OCI-LY1 (cell line): ENCODE data around the gene PAX5.

Experiments used
- H2AFZ ChIP-seq: fragments of 200-600 bp; sonication (generic), shearing (Covaris generic); 2 replicates; pipeline ENCODE4 v1.6.0; 2014; ENCODE audit warnings: antibody characterized with exemption, mild to moderate bottlenecking, low read length
- H3F3A ChIP-seq: fragments of 200-600 bp; sonication (generic), shearing (Covaris generic); 2 replicates; pipeline ENCODE4 v1.6.0; 2014; ENCODE audit warnings: mild to moderate bottlenecking, antibody characterized with exemption, low read length, moderate library complexity; ENCODE audit not compliant: insufficient read depth
- H3K27ac ChIP-seq: fragments of 200-600 bp; sonication (generic); 2 replicates; pipeline ENCODE4 v1.5.1; 2014; ENCODE audit warnings: low read length, mixed run types, mild to moderate bottlenecking, low read depth; ENCODE audit not compliant: poor library complexity, severe bottlenecking
- H3K27me3 ChIP-seq: fragments of 200-600 bp; sonication (generic); 2 replicates; pipeline ENCODE4 v1.6.0; 2014; ENCODE audit warnings: antibody characterized with exemption, mild to moderate bottlenecking, low read length, moderate library complexity; ENCODE audit not compliant: insufficient read depth
- H3K36me3 ChIP-seq: fragments of 200-600 bp; sonication (generic); 2 replicates; pipeline ENCODE4 v1.6.1; 2014; ENCODE audit warnings: mild to moderate bottlenecking, antibody characterized with exemption, low read length, moderate library complexity, mixed read lengths; ENCODE audit not compliant: insufficient read depth
- H3K4me1 ChIP-seq: fragments of 200-600 bp; sonication (generic); 2 replicates; pipeline ENCODE4 v1.5.1; 2014; ENCODE audit warnings: mild to moderate bottlenecking, low read length, moderate library complexity; ENCODE audit not compliant: insufficient read depth, severe bottlenecking
- H3K4me2 ChIP-seq: fragments of 200-600 bp; sonication (generic), shearing (Covaris generic); 2 replicates; pipeline ENCODE4 v1.6.1; 2014; ENCODE audit warnings: low read length
- H3K4me3 ChIP-seq: fragments of 200-600 bp; sonication (generic); 2 replicates; pipeline ENCODE4 v1.5.1; 2014; ENCODE audit warnings: low read length, low read depth, mild to moderate bottlenecking, mixed read lengths; ENCODE audit not compliant: poor library complexity, severe bottlenecking
- H3K79me2 ChIP-seq: fragments of 200-600 bp; shearing (Covaris generic); 2 replicates; pipeline ENCODE4 v1.6.1; 2016; ENCODE audit warnings: mixed run types, low read length, mixed read lengths; ENCODE audit not compliant: insufficient read depth
- H3K9ac ChIP-seq: fragments of 200-600 bp; sonication (generic), shearing (Covaris generic); 2 replicates; pipeline ENCODE4 v1.6.1; 2014; ENCODE audit warnings: mild to moderate bottlenecking, low read length, mixed read lengths
- H3K9me2 ChIP-seq: fragments of 200-600 bp; sonication (generic), shearing (Covaris generic); 2 replicates; pipeline ENCODE4 v1.6.1; 2014; ENCODE audit warnings: low read depth, mild to moderate bottlenecking, low read length, mixed read lengths
- H3K9me3 ChIP-seq: fragments of 200-600 bp; shearing (Covaris generic); 2 replicates; pipeline ENCODE4 v1.6.1; 2014; ENCODE audit warnings: low read length, mixed read lengths
- H4K20me1 ChIP-seq: fragments of 200-600 bp; sonication (generic), shearing (Covaris generic); 2 replicates; pipeline ENCODE4 v1.6.0; 2016; ENCODE audit warnings: mild to moderate bottlenecking, low read length; ENCODE audit not compliant: insufficient read depth
- EZH2 ChIP-seq: fragments of 200-600 bp; sonication (generic), shearing (Covaris generic); IDR thresholded peaks from 2 replicates; pipeline ENCODE4 v1.8.0; 2017; ENCODE audit warnings: borderline replicate concordance, mixed run types, mild to moderate bottlenecking, antibody characterized with exemption, low read length, moderate library complexity, mixed read lengths
- TF ChIP-seq, protein P1 (sequence below): fragments of 200-600 bp; sonication (generic), shearing (Covaris generic); IDR thresholded peaks from 2 replicates; pipeline ENCODE4 v1.5.1; 2017; ENCODE audit warnings: mild to moderate bottlenecking, antibody characterized with exemption, low read length, moderate library complexity, mixed read lengths

Gene PAX5

DNA sequence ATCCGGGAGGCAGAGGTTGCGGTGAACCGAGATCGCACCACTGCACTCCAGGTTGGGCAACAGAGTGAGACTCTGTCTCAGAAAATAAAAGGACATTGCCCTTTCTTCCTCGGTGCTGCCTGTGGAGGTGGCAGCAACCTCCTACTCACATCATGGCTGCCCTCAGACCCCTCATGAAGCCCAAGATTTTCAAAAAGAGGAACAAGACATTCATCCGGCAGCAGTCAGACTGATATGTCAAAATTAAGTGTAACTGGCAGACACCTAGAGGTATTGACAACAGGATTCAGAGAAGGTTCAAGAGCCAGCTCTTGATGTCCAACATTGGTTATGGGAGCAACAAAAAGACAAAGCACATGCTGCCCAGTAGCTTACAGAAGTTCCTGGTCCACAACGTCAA, 12.6 kb upstream of the PAX5 start:
- H3K9ac ChIP-seq, result peak overlapping the region; percentile 5; the same call in 1 of the 2 replicates
- H2AFZ ChIP-seq, result peak overlapping the region; percentile 48; the same call in 1 of the 2 replicates
- H3K36me3 ChIP-seq, result no peaks in the 10 kb centered on the region
- TF ChIP-seq, protein P1, sequence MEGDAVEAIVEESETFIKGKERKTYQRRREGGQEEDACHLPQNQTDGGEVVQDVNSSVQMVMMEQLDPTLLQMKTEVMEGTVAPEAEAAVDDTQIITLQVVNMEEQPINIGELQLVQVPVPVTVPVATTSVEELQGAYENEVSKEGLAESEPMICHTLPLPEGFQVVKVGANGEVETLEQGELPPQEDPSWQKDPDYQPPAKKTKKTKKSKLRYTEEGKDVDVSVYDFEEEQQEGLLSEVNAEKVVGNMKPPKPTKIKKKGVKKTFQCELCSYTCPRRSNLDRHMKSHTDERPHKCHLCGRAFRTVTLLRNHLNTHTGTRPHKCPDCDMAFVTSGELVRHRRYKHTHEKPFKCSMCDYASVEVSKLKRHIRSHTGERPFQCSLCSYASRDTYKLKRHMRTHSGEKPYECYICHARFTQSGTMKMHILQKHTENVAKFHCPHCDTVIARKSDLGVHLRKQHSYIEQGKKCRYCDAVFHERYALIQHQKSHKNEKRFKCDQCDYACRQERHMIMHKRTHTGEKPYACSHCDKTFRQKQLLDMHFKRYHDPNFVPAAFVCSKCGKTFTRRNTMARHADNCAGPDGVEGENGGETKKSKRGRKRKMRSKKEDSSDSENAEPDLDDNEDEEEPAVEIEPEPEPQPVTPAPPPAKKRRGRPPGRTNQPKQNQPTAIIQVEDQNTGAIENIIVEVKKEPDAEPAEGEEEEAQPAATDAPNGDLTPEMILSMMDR, result no peak
- TF ChIP-seq EZH2, result no peak
- peak overlapping the region; percentile 6 for H3K4me3 ChIP-seq
- no peaks in the 10 kb centered on the region for H3K27me3 ChIP-seq
- no peaks in the 10 kb centered on the region for H3F3A ChIP-seq
- H3K27ac ChIP-seq, result peak overlapping the region; percentile 67
- no peaks in the 10 kb centered on the region for H4K20me1 ChIP-seq
- H3K9me3 ChIP-seq, result no peaks in the 10 kb centered on the region
- peak overlapping the region; percentile 58 for H3K4me2 ChIP-seq
- H3K9me2 ChIP-seq, result no peaks in the 10 kb centered on the region
- peaks cover 31% of the 10 kb centered on the region for H3K4me1 ChIP-seq
- no peaks in the 10 kb centered on the region for H3K79me2 ChIP-seq

DNA sequence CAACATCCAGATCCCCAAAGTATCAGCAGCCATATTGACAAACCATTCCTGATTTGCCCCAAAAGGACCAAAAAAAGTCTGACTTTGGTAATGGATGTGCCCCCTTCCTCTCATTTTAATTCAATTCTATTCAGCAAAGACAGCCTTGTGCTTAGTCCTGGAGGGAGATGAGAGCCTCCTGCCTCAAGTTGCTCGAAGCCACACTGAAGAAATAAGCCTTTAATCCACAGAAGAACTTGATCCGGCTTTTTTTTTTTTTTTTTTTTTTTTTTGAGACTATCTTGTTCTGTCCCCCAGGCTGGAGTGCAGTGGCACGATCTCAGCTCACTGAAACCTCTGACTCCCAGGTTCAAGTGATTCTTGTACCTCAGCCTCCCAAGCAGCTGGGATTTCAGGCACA, 8.4 kb upstream of the PAX5 start:
- H3K4me3 ChIP-seq, result no peak overlapping the region
- H3K9me3 ChIP-seq, result no peaks in the 10 kb centered on the region
- no peak overlapping the region for H3K9ac ChIP-seq
- H3K36me3 ChIP-seq, result no peaks in the 10 kb centered on the region
- no peak overlapping the region for H2AFZ ChIP-seq
- TF ChIP-seq, protein P1, result no peak
- no peak for TF ChIP-seq EZH2
- no peaks in the 10 kb centered on the region for H4K20me1 ChIP-seq
- H3K4me1 ChIP-seq, result peaks cover 70% of the 10 kb centered on the region
- H3K27me3 ChIP-seq, result no peaks in the 10 kb centered on the region
- H3K4me2 ChIP-seq, result no peak overlapping the region
- no peaks in the 10 kb centered on the region for H3F3A ChIP-seq
- H3K9me2 ChIP-seq, result no peaks in the 10 kb centered on the region
- H3K79me2 ChIP-seq, result no peaks in the 10 kb centered on the region
- H3K27ac ChIP-seq, result no peak overlapping the region

DNA sequence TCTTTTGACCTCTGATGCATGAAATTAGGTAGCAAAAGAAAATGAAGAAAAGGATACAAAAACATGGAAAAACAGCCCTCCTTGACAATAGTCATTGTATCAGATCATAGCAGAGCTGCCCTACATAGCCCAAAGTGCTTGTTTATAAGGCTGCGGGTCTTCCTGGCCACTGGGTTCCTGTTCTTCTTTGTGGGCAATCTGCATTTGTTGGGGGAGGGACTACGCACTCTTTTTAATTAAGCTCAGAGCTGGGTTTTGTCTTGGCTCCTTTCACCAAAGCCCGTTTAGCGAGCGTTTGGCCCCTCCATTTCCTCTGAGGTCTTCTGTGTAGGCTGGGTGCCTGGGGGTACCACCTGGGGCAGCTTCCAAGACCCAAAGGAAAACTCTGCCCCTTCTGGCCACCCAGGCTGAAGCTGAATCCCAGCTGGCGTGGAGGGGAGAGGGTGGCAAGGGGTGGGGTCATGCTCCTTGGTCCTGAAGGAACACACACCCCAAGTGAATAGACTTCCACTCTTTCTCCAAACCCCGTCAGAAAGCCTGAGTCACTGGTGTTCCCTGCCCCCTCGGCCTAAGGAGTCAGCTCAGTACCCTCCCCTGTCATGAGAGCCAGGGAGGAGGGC, 6.5 kb upstream of the PAX5 start:
- no peaks in the 10 kb centered on the region for H3K36me3 ChIP-seq
- no peaks in the 10 kb centered on the region for H3K27me3 ChIP-seq
- H3K4me2 ChIP-seq, result peak overlapping the region; percentile 42
- no peaks in the 10 kb centered on the region for H3K9me2 ChIP-seq
- no peaks in the 10 kb centered on the region for H4K20me1 ChIP-seq
- peaks cover 5% of the 10 kb centered on the region; the same call in 1 of the 2 replicates for H3K79me2 ChIP-seq
- peak overlapping the region; percentile 20; the same call in 1 of the 2 replicates for H3K9ac ChIP-seq
- no peak for TF ChIP-seq EZH2
- TF ChIP-seq, protein P1, result 0 out of 2 replicates have a peak, but pooled peaks have one; percentile 17
- H3F3A ChIP-seq, result no peaks in the 10 kb centered on the region
- H3K9me3 ChIP-seq, result no peaks in the 10 kb centered on the region
- no peak overlapping the region for H3K4me3 ChIP-seq
- H3K4me1 ChIP-seq, result peaks cover 71% of the 10 kb centered on the region
- peak overlapping the region; percentile 97 for H3K27ac ChIP-seq
- no peak overlapping the region for H2AFZ ChIP-seq
